AG04450 (cell line): ENCODE measurements around the gene ADCY5. TPM values are rescaled to one million over a fixed set of nuclear protein-coding genes. Genes with fewer than 3 reads are reported as not detected.

Experiments
- CTCF ChIA-PET: fragments of 300-600, 350-600 bp; formaldehyde crosslinking; extraction: SDS; loops from one replicate; lab custom pipeline; 2022; ENCODE audit warnings: antibody characterized with exemption, inconsistent platforms; lab: Charles Lee
- POLR2A ChIA-PET: fragments of 350-600 bp; formaldehyde crosslinking; extraction: SDS; loops from one replicate; lab custom pipeline; 2021; ENCODE audit warnings: antibody characterized with exemption, inconsistent platforms; lab: Yijun Ruan, JAX
- DNase-seq: peaks from one replicate; pipeline ENCODE4 v3.0.0-alpha.2; 2011; ENCODE audit warnings: low read depth, low spot score
- H3K27ac ChIP-seq: one replicate; pipeline ENCODE4 v1.5.1; 2012; ENCODE audit warnings: low read depth, low read length, control low read depth
- H3K27me3 ChIP-seq: one replicate; pipeline ENCODE4 v1.6.0; 2012; ENCODE audit warnings: low read length; ENCODE audit not compliant: control insufficient read depth, insufficient read depth
- H3K4me3 ChIP-seq: 2 replicates; pipeline ENCODE4 v1.5.1; 2011; ENCODE audit warnings: mild to moderate bottlenecking, low read depth, low read length, control low read depth
- H3K9me3 ChIP-seq: 2 replicates; pipeline ENCODE4 v1.5.1; 2012; ENCODE audit warnings: low read length; ENCODE audit not compliant: control insufficient read depth, insufficient read depth
- CTCF ChIP-seq: IDR thresholded peaks from 2 replicates; pipeline ENCODE4 v1.5.1; 2011; ENCODE audit warnings: low read depth, low read length, control low read depth, inconsistent platforms
- polyA plus RNA-seq: library from polyadenylated mRNA; depleted of rRNA; stranded (reverse); fragments of >200 nt; gene quantifications from 2 replicates; pipeline ENCODE4 v1.2.3, GENCODE V29; 2011

Gene ADCY5
- polyA plus RNA-seq, 1 experiment, result 0.20 TPM

DNA sequence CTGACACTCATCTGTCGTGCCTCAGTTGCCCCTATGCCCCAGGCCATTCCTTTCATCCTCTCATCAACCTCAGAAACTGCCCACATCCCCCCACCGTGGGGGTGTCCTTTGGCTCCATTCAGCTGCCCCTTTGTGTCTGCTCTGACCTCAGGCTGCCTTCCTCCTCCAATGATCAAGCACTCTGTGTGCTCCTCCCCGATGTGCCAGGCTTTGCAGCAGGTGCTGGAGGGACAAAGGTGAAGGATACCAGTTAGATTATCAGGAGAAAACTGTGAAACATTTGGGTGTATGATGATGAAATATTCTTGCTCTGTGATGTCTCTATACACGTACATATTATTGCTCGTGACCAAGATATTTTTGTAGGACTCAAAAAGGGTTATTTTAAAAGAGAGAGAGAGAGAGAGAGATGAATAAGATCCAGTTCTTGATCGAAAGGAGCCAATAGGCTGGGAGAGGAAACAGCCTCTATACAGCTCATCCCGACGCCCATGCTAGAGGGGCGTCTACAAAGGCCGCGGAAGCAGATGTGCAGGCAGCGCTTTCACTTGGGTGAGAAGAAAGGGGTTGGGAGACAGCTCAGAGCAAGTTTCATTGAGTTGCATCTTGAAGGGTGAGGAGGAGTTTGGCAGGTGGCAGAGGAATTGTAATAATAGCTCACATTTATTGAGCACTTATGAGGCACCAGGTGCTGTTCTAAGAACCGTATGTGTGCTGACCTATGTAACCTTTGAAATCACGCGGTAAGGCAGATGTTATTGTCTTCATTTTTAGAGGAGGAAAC lies 28.3 kb upstream of the ADCY5 start:
- no peak for TF ChIP-seq CTCF
- DNase-seq, result no peak
- Histone ChIP-seq H3K9me3 (no peaks in the 10 kb centered on the region), H3K4me3 (no peak overlapping the region), H3K27ac (no peak overlapping the region), H3K27me3 (peaks cover 46% of the 10 kb centered on the region)
- ChIA-PET CTCF (interaction anchor here (1.5 kb wide), 1 partner anchor 12 kb away, joined by 5 read pairs; no protein-coding TSS in a partner anchor), POLR2A (no interaction called here)

GRCh38 chr3:123475786-123476185 lies 26.9 kb upstream of the ADCY5 start:
- H3K4me3 ChIP-seq, result no peak overlapping the region
- ChIA-PET CTCF (no interaction called here), POLR2A (no interaction called here)
- H3K27me3 ChIP-seq, result peaks cover 38% of the 10 kb centered on the region
- H3K27ac ChIP-seq, result no peak overlapping the region
- no peak for DNase-seq
- no peak for TF ChIP-seq CTCF
- no peaks in the 10 kb centered on the region for H3K9me3 ChIP-seq

DNA sequence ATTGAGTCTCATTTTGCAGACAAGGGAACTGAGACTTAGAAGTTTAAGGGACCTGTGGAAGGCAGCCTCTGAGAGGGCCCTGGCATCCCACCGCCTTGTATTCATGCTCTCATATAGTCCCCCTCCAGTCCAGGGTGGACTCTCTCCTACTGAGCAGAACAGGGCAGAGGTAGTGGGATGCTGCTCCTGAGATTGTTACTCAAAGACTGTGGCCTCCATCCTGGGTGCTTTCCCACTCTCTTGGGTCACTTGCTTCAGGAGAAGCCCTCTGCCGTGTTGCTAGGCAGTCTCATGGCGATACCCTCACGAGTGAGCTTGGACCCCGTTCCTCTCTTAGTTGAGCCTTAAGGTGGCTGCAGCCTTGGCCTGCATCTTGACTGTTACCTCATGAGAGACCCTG lies 22.2 kb upstream of the ADCY5 start:
- Histone ChIP-seq H3K27ac (no peak overlapping the region), H3K4me3 (no peak overlapping the region), H3K9me3 (no peaks in the 10 kb centered on the region), H3K27me3 (peaks cover 43% of the 10 kb centered on the region)
- POLR2A ChIA-PET, result interaction anchor here (0.7 kb wide), 1 partner anchor 531 kb away, joined by 4 read pairs; no protein-coding TSS in a partner anchor
- no peak for DNase-seq
- CTCF ChIA-PET, result no interaction called here
- TF ChIP-seq CTCF, result no peak

- Histone ChIP-seq H3K9me3 (no peaks in the 10 kb centered on the region), H3K4me3 (no peak overlapping the region), H3K27ac (no peak overlapping the region), H3K27me3 (peaks cover 44% of the 10 kb centered on the region)
- ChIA-PET CTCF (no interaction called here), POLR2A (no interaction called here)
- no peak for TF ChIP-seq CTCF
- DNase-seq, result no peak
These were observed 20.6 kb upstream of the ADCY5 start for GRCh38 chr3:123469323-123469995.

GRCh38 chr3:123467046-123467445 lies 18.2 kb upstream of the ADCY5 start:
- ChIA-PET CTCF (interaction anchor here (0.9 kb wide), 1 partner anchor 138 kb away, joined by 4 read pairs; no protein-coding TSS in a partner anchor), POLR2A (no interaction called here)
- peaks cover 59% of the 10 kb centered on the region for H3K27me3 ChIP-seq

More at GRCh38 chr3:123467046-123467445, 18.2 kb upstream of the ADCY5 start:
- no peak for DNase-seq
- no peak for TF ChIP-seq CTCF
- Histone ChIP-seq H3K27ac (no peak overlapping the region), H3K9me3 (no peaks in the 10 kb centered on the region), H3K4me3 (no peak overlapping the region)
